Measurements from ENCODE around the gene PADI1.

The PADI1 gene

GRCh38 chr1:17265162-17265561 is 60.2 kb downstream of the PADI1 start:
- Histone ChIP-seq H3K9me3 (ENCODE audit: insufficient read depth, low read length) (peaks cover 6% of the 10 kb centered on the region; the same call in 1 of the 2 replicates), H3K4me1 (ENCODE audit: insufficient read depth, insufficient read length) (peaks cover 2% of the 10 kb centered on the region), H3K27me3 (ENCODE audit: insufficient read depth, insufficient read length) (no peaks in the 10 kb centered on the region), H3K4me3 (ENCODE audit: insufficient read length, low read depth) (no peak overlapping the region), H3K36me3 (ENCODE audit: insufficient read depth, insufficient read length, low read length) (no peaks in the 10 kb centered on the region), H3K9ac (ENCODE audit: insufficient read length, low read depth) (no peak overlapping the region)
- TF ChIP-seq SUZ12 (IDR thresholded peaks at IDR 0.05; ENCODE audit: extremely low read depth, insufficient read depth, insufficient read length) (no peak), ZNF274 (IDR thresholded peaks at IDR 0.05; ENCODE audit: low read depth, low read length) (no peak), YY1 (IDR thresholded peaks at IDR 0.05; ENCODE audit: insufficient read depth, insufficient read length) (no peak)
- no peak for DNase-seq (ENCODE audit: low read depth, low spot score)

- Histone ChIP-seq H3K9me3 (ENCODE audit: insufficient read depth, low read length) (peaks cover 6% of the 10 kb centered on the region; the same call in 1 of the 2 replicates), H3K9ac (ENCODE audit: insufficient read length, low read depth) (no peak overlapping the region), H3K36me3 (ENCODE audit: insufficient read depth, insufficient read length, low read length) (no peaks in the 10 kb centered on the region), H3K4me3 (ENCODE audit: insufficient read length, low read depth) (no peak overlapping the region), H3K27me3 (ENCODE audit: insufficient read depth, insufficient read length) (no peaks in the 10 kb centered on the region), H3K4me1 (ENCODE audit: insufficient read depth, insufficient read length) (peaks cover 2% of the 10 kb centered on the region)
- DNase-seq (ENCODE audit: low read depth, low spot score), result no peak
- TF ChIP-seq YY1 (IDR thresholded peaks at IDR 0.05; ENCODE audit: insufficient read depth, insufficient read length) (no peak), ZNF274 (IDR thresholded peaks at IDR 0.05; ENCODE audit: low read depth, low read length) (no peak), SUZ12 (IDR thresholded peaks at IDR 0.05; ENCODE audit: extremely low read depth, insufficient read depth, insufficient read length) (no peak)
Measured at GRCh38 chr1:17265950-17266349, 61.0 kb downstream of the PADI1 start.

GRCh38 chr1:17270891-17271765 is 66.2 kb downstream of the PADI1 start:
- H3K9me3 ChIP-seq (ENCODE audit: insufficient read depth, low read length), result no peaks in the 10 kb centered on the region
- peaks cover 1% of the 10 kb centered on the region for H3K4me1 ChIP-seq (ENCODE audit: insufficient read depth, insufficient read length)
- no peak overlapping the region for H3K4me3 ChIP-seq (ENCODE audit: insufficient read length, low read depth)
- H3K36me3 ChIP-seq (ENCODE audit: insufficient read depth, insufficient read length, low read length), result no peaks in the 10 kb centered on the region
- no peak for DNase-seq (ENCODE audit: low read depth, low spot score)
- no peak overlapping the region for H3K9ac ChIP-seq (ENCODE audit: insufficient read length, low read depth)
- TF ChIP-seq ZNF274 (IDR thresholded peaks at IDR 0.05; ENCODE audit: low read depth, low read length) (no peak), YY1 (IDR thresholded peaks at IDR 0.05; ENCODE audit: insufficient read depth, insufficient read length) (no peak), SUZ12 (IDR thresholded peaks at IDR 0.05; ENCODE audit: extremely low read depth, insufficient read depth, insufficient read length) (no peak)
- H3K27me3 ChIP-seq (ENCODE audit: insufficient read depth, insufficient read length), result no peaks in the 10 kb centered on the region

- TF ChIP-seq SUZ12 (IDR thresholded peaks at IDR 0.05; ENCODE audit: extremely low read depth, insufficient read depth, insufficient read length), result no peak
- Histone ChIP-seq H3K4me1 (ENCODE audit: insufficient read depth, insufficient read length) (peaks cover 4% of the 10 kb centered on the region), H3K9ac (ENCODE audit: insufficient read length, low read depth) (no peak overlapping the region), H3K4me3 (ENCODE audit: insufficient read length, low read depth) (no peak overlapping the region), H3K27me3 (ENCODE audit: insufficient read depth, insufficient read length) (no peaks in the 10 kb centered on the region), H3K9me3 (ENCODE audit: insufficient read depth, low read length) (no peaks in the 10 kb centered on the region), H3K36me3 (ENCODE audit: insufficient read depth, insufficient read length, low read length) (no peaks in the 10 kb centered on the region)
- DNase-seq (ENCODE audit: low read depth, low spot score), result no peak
Measured at GRCh38 chr1:17272066-17272465, 67.1 kb downstream of the PADI1 start.

GRCh38 chr1:17272646-17273045 is 67.7 kb downstream of the PADI1 start:
- TF ChIP-seq YY1 (IDR thresholded peaks at IDR 0.05; ENCODE audit: insufficient read depth, insufficient read length), result no peak
- no peak for TF ChIP-seq ZNF274 (IDR thresholded peaks at IDR 0.05; ENCODE audit: low read depth, low read length)
- TF ChIP-seq SUZ12 (IDR thresholded peaks at IDR 0.05; ENCODE audit: extremely low read depth, insufficient read depth, insufficient read length), result no peak
- H3K36me3 ChIP-seq (ENCODE audit: insufficient read depth, insufficient read length, low read length), result no peaks in the 10 kb centered on the region
- no peaks in the 10 kb centered on the region for H3K9me3 ChIP-seq (ENCODE audit: insufficient read depth, low read length)
- H3K9ac ChIP-seq (ENCODE audit: insufficient read length, low read depth), result no peak overlapping the region
- H3K4me3 ChIP-seq (ENCODE audit: insufficient read length, low read depth), result no peak overlapping the region
- no peak for DNase-seq (ENCODE audit: low read depth, low spot score)
- peaks cover 4% of the 10 kb centered on the region for H3K4me1 ChIP-seq (ENCODE audit: insufficient read depth, insufficient read length)
- no peaks in the 10 kb centered on the region for H3K27me3 ChIP-seq (ENCODE audit: insufficient read depth, insufficient read length)

- H3K4me3 ChIP-seq (ENCODE audit: insufficient read length, low read depth), result no peak overlapping the region
- no peak for DNase-seq (ENCODE audit: low read depth, low spot score)
- H3K9ac ChIP-seq (ENCODE audit: insufficient read length, low read depth), result no peak overlapping the region
- H3K4me1 ChIP-seq (ENCODE audit: insufficient read depth, insufficient read length), result peaks cover 4% of the 10 kb centered on the region
- H3K36me3 ChIP-seq (ENCODE audit: insufficient read depth, insufficient read length, low read length), result no peaks in the 10 kb centered on the region
- H3K27me3 ChIP-seq (ENCODE audit: insufficient read depth, insufficient read length), result no peaks in the 10 kb centered on the region
- no peaks in the 10 kb centered on the region for H3K9me3 ChIP-seq (ENCODE audit: insufficient read depth, low read length)
- TF ChIP-seq ZNF274 (IDR thresholded peaks at IDR 0.05; ENCODE audit: low read depth, low read length), result no peak
Measured at GRCh38 chr1:17273096-17273495, 68.2 kb downstream of the PADI1 start.

GRCh38 chr1:17274186-17275170 is 69.5 kb downstream of the PADI1 start:
- TF ChIP-seq YY1 (IDR thresholded peaks at IDR 0.05; ENCODE audit: insufficient read depth, insufficient read length) (no peak), ZNF274 (IDR thresholded peaks at IDR 0.05; ENCODE audit: low read depth, low read length) (no peak), SUZ12 (IDR thresholded peaks at IDR 0.05; ENCODE audit: extremely low read depth, insufficient read depth, insufficient read length) (no peak)
- Histone ChIP-seq H3K9ac (ENCODE audit: insufficient read length, low read depth) (no peak overlapping the region), H3K36me3 (ENCODE audit: insufficient read depth, insufficient read length, low read length) (no peaks in the 10 kb centered on the region), H3K4me3 (ENCODE audit: insufficient read length, low read depth) (no peak overlapping the region), H3K4me1 (ENCODE audit: insufficient read depth, insufficient read length) (peaks cover 4% of the 10 kb centered on the region), H3K9me3 (ENCODE audit: insufficient read depth, low read length) (no peaks in the 10 kb centered on the region), H3K27me3 (ENCODE audit: insufficient read depth, insufficient read length) (no peaks in the 10 kb centered on the region)
- DNase-seq (ENCODE audit: low read depth, low spot score), result peak; percentile 32

Data from NT2/D1 (cell line).